CD4-positive, alpha-beta T cell (primary cell): Measurements from ENCODE around the gene PYHIN1. TPM values are rescaled to one million over a fixed set of nuclear protein-coding genes. Genes with fewer than 3 reads are reported as not detected.

ENCODE experiments used
- ATAC-seq: fragments of 200-7000 bp; cut with Tn5 transposase; one replicate; pipeline ENCODE4 v1.10.0; 2022; ENCODE audit warnings: mild to moderate bottlenecking; ENCODE audit not compliant: poor library complexity
- CTCF ChIA-PET: fragments of 350-600 bp; sonication (Branson Sonifier 250); formaldehyde crosslinking; loops from one replicate; lab custom pipeline; 2021; ENCODE audit warnings: antibody characterized with exemption, inconsistent platforms; lab: Charles Lee
- POLR2A ChIA-PET: fragments of 350-600 bp; sonication (Branson Sonifier 250); formaldehyde crosslinking; loops from one replicate; lab custom pipeline; 2021; ENCODE audit warnings: antibody characterized with exemption, inconsistent platforms; lab: Charles Lee
- DNase-seq, 14 experiments: peaks; one replicate each; pipeline ENCODE4 v3.0.0-alpha.2; 2013 to 2020; ENCODE audit warnings: mixed read lengths in 2 of 14
- H3K27ac ChIP-seq, 2 donors: one replicate each; pipeline versions ENCODE4 v1.5.1 to v1.7.0; 2013; ENCODE audit warnings: low read length in 2 of 2, low read depth in 1 of 2, mild to moderate bottlenecking in 1 of 2
- H3K27me3 ChIP-seq, 2 experiments: 1 replicate in 1 of 2; 2 replicates in 1 of 2; pipeline versions ENCODE4 v1.6.1 to v1.7.0; 2013; ENCODE audit warnings: low read length in 2 of 2, control low read depth in 1 of 2, mild to moderate bottlenecking in 1 of 2, moderate library complexity in 1 of 2; ENCODE audit not compliant: insufficient read depth in 2 of 2, control insufficient read depth in 1 of 2
- H3K36me3 ChIP-seq: one replicate; pipeline ENCODE4 v1.6.1; 2013; ENCODE audit warnings: low read length, control low read depth; ENCODE audit not compliant: insufficient read depth
- H3K4me1 ChIP-seq: one replicate; pipeline ENCODE4 v1.6.1; 2013; ENCODE audit warnings: low read length, control low read depth; ENCODE audit not compliant: insufficient read depth
- H3K4me3 ChIP-seq: one replicate; pipeline ENCODE4 v1.5.1; 2013; ENCODE audit warnings: mild to moderate bottlenecking, low read length, moderate library complexity
- H3K9me3 ChIP-seq, 2 experiments: 1 replicate in 1 of 2; 2 replicates in 1 of 2; pipeline versions ENCODE4 v1.6.1 to v1.7.0; 2013; ENCODE audit warnings: low read length in 2 of 2, mild to moderate bottlenecking in 2 of 2, control low read depth in 1 of 2, moderate library complexity in 1 of 2; ENCODE audit not compliant: control insufficient read depth in 1 of 2, insufficient read depth in 1 of 2
- H3K27ac Mint-ChIP-seq: one replicate; pipeline ENCODE4 v1.8.0; 2020; ENCODE audit warnings: mixed read lengths
- H3K27me3 Mint-ChIP-seq: one replicate; pipeline ENCODE4 v1.8.0; 2021; ENCODE audit warnings: mixed read lengths
- H3K36me3 Mint-ChIP-seq: one replicate; pipeline ENCODE4 v1.8.0; 2021; ENCODE audit warnings: low read depth, mixed read lengths
- H3K4me1 Mint-ChIP-seq: one replicate; pipeline ENCODE4 v1.8.0; 2021; ENCODE audit warnings: low read depth, mixed read lengths
- H3K4me3 Mint-ChIP-seq: one replicate; pipeline ENCODE4 v1.8.0; 2020; ENCODE audit warnings: mild to moderate bottlenecking, mixed read lengths
- H3K9me3 Mint-ChIP-seq: one replicate; pipeline ENCODE4 v1.8.0; 2020; ENCODE audit warnings: mixed read lengths
- CTCF ChIP-seq: fragments of 200-600 bp; IDR thresholded peaks from one replicate; pipeline ENCODE4 v1.8.0; 2022; ENCODE audit warnings: antibody characterized with exemption, mild to moderate bottlenecking
- intact Hi-C, 2 experiments: fragments of 100-400 bp; cut with DNase I in 1 of 2; cut with micrococcal nuclease in 1 of 2; formaldehyde crosslinking; loops; one replicate each; pipeline versions ENCODE4 v1.15.1 to v1.9.0; 2023 to 2025; cut with DNase I, micrococcal nuclease
- total RNA-seq, 174 experiments: library from RNA in 2 of 174; stranded (reverse) in 2 of 174; gene quantifications; one replicate each; pipeline ENCODE4 v1.2.3 and lab custom pipeline; 2021 to 2026

Gene PYHIN1
- total RNA-seq, 2 experiments from 2014 or later: 15.2 to 16.2 TPM

GRCh38 chr1:158962983-158963382, 31.6 kb downstream of the PYHIN1 start:
- Histone ChIP-seq H3K9me3 (peaks cover 8 to 23% of the 10 kb centered on the region in 2 experiments), H3K4me3 (no peak overlapping the region), H3K27me3 (no peaks in the 10 kb centered on the region), H3K27ac (no peak overlapping the region), H3K4me1 (no peaks in the 10 kb centered on the region), H3K36me3 (peaks cover 32% of the 10 kb centered on the region)
- ChIA-PET POLR2A (no interaction called here), CTCF (no interaction called here)
- Mint-ChIP-seq H3K27me3 (no peaks in the 10 kb centered on the region), H3K4me1 (no peaks in the 10 kb centered on the region), H3K9me3 (peaks cover 7% of the 10 kb centered on the region), H3K36me3 (peaks cover 46% of the 10 kb centered on the region), H3K4me3 (no peak overlapping the region), H3K27ac (no peak overlapping the region)
- TF ChIP-seq CTCF: no peak
- intact Hi-C loops: no loop called here
- no peak for ATAC-seq
- no peak for DNase-seq

- no peak overlapping the region for H3K27ac Mint-ChIP-seq
These were observed 37.8 kb downstream of the PYHIN1 start for GRCh38 chr1:158969166-158969565.

GRCh38 chr1:158969855-158970254, 38.5 kb downstream of the PYHIN1 start:
- Mint-ChIP-seq H3K27me3 (no peaks in the 10 kb centered on the region), H3K9me3 (peaks cover 7% of the 10 kb centered on the region), H3K4me3 (no peak overlapping the region), H3K36me3 (peaks cover 17% of the 10 kb centered on the region), H3K4me1 (no peaks in the 10 kb centered on the region), H3K27ac (no peak overlapping the region)
- H3K4me3 ChIP-seq: no peak overlapping the region
- H3K36me3 ChIP-seq: peaks cover 17% of the 10 kb centered on the region
- DNase-seq: no peak
- ChIA-PET CTCF (interaction anchor here (1.4 kb wide), 1 partner anchor 29 kb away, joined by 4 read pairs; no protein-coding TSS in a partner anchor), POLR2A (no interaction called here)
- ATAC-seq: no peak
- no peak overlapping the region for H3K27ac ChIP-seq
- intact Hi-C loops: no loop called here
- H3K4me1 ChIP-seq: no peaks in the 10 kb centered on the region
- TF ChIP-seq CTCF: no peak
- no peaks in the 10 kb centered on the region for H3K27me3 ChIP-seq
- H3K9me3 ChIP-seq: peaks cover 0 to 8% of the 10 kb centered on the region in 2 experiments

More at GRCh38 chr1:158969166-158969565, 37.8 kb downstream of the PYHIN1 start:
- TF ChIP-seq CTCF: no peak
- no peaks in the 10 kb centered on the region for H3K4me1 Mint-ChIP-seq
- H3K9me3 Mint-ChIP-seq: peaks cover 7% of the 10 kb centered on the region
- H3K4me3 Mint-ChIP-seq: no peak overlapping the region
- no peaks in the 10 kb centered on the region for H3K4me1 ChIP-seq
- no peaks in the 10 kb centered on the region for H3K27me3 Mint-ChIP-seq
- peaks cover 17% of the 10 kb centered on the region for H3K36me3 Mint-ChIP-seq
- H3K4me3 ChIP-seq: no peak overlapping the region
- H3K9me3 ChIP-seq: peaks cover 0 to 8% of the 10 kb centered on the region in 2 experiments
- CTCF ChIA-PET: no interaction called here
- H3K36me3 ChIP-seq: peaks cover 10% of the 10 kb centered on the region
- DNase-seq: no peak
- no peak for ATAC-seq
- intact Hi-C loops: no loop called here
- no peak overlapping the region for H3K27ac ChIP-seq
- no peaks in the 10 kb centered on the region for H3K27me3 ChIP-seq
- POLR2A ChIA-PET: no interaction called here
